Measurements from ENCODE around the gene FHIT.

The FHIT gene

DNA sequence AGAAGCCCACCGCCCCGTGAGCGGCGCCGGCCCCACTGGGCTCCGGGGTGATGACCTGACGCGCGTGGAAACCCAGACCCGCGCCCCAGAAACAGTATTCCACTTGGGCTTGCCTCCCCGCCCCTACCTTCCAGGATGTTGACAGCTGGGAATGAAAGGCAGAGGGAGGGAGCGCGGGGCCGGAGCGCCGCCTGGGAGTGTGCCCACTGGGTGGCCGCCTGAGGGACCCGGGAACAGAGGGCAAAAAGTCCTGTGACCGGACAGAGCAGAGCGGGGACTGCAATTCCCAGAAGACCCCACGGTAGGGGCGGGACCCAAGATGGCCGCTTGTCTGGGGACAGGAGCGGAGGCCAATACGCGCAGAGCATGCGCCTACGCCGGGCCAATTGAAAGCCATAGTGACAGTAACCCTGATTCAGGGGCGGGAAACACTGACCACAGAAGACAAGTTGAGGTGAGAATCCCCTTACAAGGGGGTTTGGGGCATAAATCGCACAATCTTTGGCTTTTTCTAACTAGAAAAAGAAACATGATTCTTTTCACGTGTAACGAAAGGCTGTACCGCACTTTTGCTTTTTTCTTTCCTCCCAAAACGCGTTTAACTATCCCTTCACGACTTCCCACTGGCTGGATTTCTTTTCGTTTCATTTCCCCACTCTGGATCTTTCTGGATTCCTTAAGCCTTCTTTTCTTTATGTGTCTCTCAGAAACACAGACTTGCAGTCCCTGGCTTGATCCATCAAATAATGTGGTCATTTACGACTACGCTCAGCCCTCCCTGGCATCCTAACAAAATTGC is at the start of gene FHIT:
TSS of gene FHIT (minus strand) at position 279 of the 799 bp plus-strand sequence.
- DNase-seq (ENCODE audit: low spot score) = peak; percentile 97

DNA sequence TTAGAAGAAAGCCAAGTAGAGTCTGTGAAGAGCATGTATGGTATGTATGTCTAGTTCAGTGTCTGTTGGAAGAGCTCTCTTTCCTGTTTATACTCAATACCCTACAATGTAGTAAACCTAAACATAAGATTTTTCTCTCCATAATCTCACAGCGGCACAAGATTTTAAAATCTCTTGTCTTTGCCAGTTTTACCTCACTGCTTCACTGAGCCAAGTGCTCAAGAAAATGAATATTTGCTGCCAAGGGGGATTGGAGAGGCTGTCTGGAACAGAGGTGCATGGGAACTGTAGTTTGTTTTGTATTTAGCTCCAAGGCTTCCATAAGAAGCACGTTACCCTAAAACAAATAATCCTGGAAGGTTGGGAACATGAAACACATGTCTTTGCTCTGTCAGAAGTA is 49.5 kb upstream of the FHIT start:
- no peak for DNase-seq (ENCODE audit: low spot score)

DNA sequence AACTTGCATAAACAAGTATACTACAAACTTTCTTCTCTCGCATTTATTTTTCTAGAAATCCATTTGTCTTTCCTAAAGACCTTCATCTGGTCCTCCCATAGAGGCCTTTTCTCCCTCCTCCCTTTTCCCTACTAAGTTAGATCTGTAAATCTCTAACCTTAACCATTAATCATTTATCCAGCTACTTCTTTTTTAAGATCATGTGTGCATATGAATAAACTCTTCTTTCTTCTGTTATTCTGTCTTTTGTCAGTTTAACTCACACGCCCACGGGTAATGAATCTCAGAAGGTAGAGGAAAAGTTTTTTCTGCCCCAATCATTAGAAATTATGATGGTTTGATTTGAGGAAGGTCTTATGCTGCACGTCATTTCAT is 48.7 kb upstream of the FHIT start:
- DNase-seq (ENCODE audit: low spot score) = no peak

DNA sequence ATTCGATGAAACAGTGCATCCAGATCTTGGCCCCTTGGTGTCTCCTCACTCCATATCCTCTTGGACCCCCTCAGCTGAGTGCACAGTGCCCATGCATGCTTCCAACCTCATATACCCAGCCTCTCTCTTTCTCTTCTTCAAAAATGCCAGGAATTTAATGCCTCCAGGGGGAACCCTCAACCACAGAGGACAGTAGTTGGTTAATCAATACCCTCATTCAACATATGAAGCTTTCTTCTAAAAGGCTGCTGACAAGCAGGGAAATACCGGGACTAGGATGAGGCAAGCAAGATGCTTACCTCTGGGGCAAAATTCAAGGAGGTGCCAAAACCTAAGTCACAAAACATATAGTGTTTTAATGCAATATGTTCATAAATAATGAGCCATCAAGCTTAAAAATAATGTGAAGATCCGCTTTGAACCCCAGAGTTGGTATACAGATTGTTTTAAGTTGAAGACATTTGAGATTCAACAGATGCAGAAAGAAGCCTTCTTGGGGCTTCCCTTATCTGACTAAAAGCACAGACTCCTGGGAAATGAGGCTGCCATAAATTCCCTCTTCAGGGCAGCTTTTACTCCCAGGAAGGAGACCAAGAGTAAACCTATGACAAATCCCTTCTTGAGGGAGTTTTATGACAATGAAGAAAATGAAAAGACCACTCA is 48.2 kb upstream of the FHIT start:
- no peak for DNase-seq (ENCODE audit: low spot score)

DNA sequence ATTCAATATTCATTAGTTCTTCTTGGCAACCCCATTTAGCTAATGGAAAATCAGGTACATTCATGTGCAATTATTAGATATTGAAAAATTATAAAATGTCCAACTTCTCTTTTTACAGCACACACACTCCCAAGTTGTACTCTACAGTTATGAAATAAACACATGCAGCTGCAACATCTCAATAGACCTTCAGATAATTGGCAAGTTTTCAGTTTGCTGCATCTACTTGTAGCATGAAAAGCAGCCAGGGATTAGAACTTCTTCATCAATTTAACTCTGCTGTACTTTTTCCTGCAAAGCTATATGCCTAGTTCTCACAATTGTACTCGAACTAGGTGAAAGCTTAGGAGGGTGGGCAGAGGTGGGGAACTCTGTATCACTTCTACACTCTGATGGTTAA is 46.6 kb upstream of the FHIT start:
- DNase-seq (ENCODE audit: low spot score) = no peak

DNA sequence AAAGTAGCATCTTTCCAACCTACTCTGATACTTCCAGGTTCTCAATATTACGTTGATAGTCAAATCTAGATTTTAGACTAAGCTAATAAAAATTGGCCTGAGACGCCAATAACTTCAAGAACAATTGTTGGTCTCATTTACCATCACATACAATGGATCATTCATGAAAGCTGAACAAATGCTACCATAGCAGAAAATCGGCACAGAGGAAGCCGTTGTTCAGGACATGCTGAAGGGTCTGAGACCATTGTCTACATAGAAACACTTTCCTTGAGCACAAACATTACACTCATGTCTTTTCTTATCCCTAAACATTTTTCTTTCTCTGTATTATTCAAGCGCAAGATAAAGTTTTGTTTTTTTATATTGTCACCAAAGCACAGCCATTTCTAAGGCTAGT is 37.2 kb upstream of the FHIT start:
- DNase-seq (ENCODE audit: low spot score) = peak; percentile 84

DNA sequence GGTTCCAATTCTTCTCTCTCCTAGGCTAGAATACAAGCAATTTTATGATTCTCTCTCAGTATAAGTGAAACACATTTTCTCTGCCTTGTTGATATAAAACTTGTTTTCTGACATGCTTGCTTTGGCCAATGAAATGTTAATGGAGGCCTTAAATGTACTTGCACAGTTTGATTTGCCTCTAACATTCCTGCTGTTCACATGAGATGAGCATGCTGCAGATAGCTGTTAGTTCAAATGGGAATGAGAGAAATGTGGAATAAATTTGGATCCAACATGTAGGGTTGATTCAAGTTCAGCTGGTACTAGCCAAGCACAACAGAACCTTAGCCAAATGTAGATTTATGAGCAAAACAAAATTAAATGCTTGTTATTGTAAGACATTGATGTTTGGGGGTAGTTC is 32.6 kb upstream of the FHIT start:
- no peak for DNase-seq (ENCODE audit: low spot score)

DNA sequence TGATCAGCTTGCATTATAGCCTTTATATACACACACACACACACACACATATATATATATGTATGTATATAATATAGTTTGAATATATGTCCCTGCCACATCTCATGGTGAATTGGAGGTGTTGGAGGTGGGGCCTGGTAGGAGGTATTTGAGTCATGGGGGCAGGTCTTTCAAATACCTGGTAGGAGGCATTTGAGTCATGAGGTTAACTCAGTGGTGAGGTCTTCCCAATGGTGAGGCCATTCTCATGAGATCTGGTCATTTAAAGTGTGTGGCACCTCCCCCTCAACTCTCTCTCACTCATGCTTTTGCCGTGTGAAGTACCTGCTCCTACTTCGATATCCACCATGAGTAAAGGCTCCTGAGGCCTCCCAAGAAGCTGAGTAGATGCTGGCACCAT is 27.5 kb upstream of the FHIT start:
- DNase-seq (ENCODE audit: low spot score) = no peak

- DNase-seq (ENCODE audit: low spot score) = no peak
Observed at GRCh38 chr3:61277411-61277810, 26.2 kb upstream of the FHIT start.

DNA sequence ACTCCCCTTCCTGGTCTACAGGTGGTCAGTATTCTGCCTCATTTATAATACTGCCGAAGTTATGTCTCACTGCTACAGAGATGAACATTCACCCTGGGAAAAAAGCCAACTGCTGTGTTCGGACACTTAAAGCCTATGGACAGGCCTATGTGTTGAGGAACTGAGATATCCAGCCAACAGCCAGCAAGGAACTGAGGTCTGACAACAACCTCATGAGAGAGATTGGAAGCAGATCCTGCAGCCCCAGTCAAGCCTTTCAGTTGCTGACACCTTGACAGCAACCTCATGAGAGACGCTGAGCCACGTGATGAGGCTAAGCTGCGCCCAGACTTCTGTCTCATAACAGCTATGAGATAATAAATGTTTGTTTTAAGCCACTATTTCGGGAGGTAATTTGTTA is 18.2 kb upstream of the FHIT start:
- no peak for DNase-seq (ENCODE audit: low spot score)

GRCh38 chr3:61268644-61269043 is 17.4 kb upstream of the FHIT start:
- no peak for DNase-seq (ENCODE audit: low spot score)

- no peak for DNase-seq (ENCODE audit: low spot score)
Observed at GRCh38 chr3:61264281-61264680, 13.0 kb upstream of the FHIT start.

GRCh38 chr3:61257148-61257547 is 5.9 kb upstream of the FHIT start:
- no peak for DNase-seq (ENCODE audit: low spot score)

GRCh38 chr3:61253756-61254155 is 2.5 kb upstream of the FHIT start:
- DNase-seq (ENCODE audit: low spot score) = no peak

DNA sequence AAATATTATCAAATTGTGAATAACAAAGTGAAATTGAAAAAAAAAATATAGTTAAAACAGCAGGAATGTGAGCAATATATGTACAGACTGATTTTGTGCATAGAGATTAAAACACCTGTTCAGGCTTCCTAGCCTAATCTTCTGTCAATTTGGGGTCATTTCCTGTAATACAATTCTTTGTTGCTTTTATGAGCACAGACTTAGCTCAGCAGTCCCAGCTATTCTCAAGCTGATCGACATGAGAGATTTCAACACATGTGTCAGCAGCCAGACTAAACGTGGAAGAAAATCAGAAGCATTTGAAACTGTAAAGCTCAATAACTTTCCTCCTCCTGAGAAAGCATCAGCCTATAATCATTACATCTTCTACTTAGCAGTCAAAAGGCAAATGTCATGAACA is 1.6 kb upstream of the FHIT start:
- DNase-seq (ENCODE audit: low spot score) = no peak

DNA sequence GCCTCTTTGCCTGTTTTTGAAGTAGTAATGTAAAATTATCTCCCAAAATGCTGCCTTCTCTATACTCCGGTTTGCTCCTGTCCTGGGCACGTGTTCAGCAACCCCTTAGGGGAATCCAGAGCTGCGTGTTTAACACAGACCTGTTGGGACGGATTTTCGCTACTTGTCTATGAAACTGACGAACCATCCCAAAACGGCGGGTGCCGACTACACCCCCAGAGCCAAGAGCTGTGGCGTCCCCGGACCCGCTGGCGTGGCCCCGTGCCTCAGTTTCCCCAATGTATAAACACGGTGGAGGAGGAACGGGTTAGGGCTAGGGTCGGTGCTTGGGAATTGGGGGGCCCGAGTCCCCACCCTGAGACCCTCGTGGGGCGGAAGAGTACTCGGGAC is 473 bp downstream of the FHIT start:
- peak; percentile 53 for DNase-seq (ENCODE audit: low spot score)

DNA sequence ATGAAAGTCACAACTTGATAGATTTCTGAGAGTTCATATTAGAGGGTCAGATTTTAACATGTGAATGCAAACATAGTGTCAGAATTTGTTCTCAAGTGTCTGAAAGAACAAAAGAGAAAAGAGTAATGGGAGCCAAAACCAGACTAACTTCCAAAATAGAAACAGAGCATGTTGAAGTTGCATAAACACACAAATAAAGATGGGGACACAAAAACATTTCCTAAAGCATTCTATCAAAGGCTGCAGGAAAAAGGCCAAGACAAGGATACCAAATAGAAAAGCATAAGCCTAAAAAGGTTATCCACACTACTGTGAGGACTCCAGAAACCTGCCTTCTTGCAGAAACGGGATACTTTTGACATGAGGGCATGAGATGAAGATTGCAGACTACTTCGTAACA is 2.8 kb downstream of the FHIT start:
- no peak for DNase-seq (ENCODE audit: low spot score)

DNA sequence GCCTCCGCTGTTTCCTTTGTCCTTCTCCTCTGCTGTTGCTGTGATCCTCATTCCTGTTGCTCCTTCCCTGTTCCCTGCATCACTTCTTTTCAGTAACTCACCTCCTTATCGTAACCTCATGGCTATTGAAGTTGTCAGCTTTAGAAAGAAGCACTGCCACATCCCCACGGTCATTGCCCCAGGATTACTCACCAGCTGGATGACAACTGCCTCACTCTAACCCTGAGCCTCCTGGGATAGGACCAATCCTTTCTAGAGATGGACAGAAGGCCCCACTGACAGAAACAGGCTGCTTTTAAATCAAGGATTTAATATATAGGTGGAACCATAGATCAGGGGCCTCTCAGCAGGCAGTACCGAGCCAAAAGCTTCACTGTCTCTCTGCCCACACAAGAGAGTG is 4.1 kb downstream of the FHIT start:
- no peak for DNase-seq (ENCODE audit: low spot score)

DNA sequence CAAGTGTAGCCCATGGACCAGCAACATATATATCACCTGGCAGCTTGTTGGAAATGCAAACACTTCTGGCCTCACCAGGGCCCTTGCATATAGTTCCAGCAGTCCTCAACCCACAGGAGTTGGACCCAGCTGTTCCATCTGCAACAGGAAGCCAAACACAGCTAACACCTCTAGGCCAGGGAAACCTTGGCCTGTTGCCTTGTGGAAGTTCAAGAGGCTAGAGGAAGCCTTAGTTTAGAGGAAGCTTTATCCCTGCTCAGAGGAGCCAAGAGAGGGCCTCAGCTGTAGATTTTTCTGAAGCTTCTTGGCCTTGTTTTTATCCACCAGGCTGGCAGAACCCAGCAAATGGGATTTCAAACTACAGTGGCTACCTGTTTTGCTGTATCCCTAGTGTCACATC is 11.4 kb downstream of the FHIT start:
- DNase-seq (ENCODE audit: low spot score) = no peak

GRCh38 chr3:61237858-61238257 is 13.4 kb downstream of the FHIT start:
- DNase-seq (ENCODE audit: low spot score) = no peak

DNA sequence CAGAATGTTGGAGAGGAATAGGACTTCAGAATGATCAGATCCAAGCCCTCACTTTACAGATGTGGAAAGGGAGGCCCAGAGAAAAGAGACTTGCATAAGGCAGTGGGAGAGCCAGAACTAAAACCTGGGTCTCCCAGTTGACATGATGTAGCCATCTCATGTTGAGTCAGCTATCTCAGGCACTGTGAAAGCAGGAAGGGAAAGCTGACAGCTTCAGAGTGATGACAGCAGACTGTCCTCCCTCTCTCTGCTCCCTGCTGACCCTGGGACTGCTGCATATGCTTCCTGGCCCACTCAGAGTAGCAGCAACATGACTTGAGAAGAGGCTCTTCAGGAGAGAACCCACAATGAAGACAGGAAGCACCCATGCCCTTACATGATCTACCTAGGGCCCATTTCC is 14.7 kb downstream of the FHIT start:
- DNase-seq (ENCODE audit: low spot score) = no peak

GRCh38 chr3:61233746-61234145 is 17.5 kb downstream of the FHIT start:
- no peak for DNase-seq (ENCODE audit: low spot score)

DNA sequence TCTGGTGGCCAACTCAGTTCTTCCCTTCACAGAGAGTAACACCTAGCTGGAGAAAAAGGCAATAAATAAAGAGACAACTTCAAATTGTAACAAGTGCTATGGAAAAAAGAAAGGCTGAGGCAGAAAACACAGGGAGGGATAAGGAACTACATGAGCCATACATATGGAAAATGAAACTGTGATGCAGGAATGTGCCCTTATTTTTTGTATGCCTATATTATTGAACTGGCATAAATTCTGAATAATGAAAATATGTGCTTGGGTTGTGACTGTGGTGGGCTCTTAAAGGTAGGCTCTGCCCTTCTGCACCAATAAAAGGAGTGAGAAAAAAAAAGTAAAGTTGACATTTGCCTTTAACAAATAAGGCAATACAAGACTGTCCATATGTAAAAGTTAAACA is 19.6 kb downstream of the FHIT start:
- no peak for DNase-seq (ENCODE audit: low spot score)

GRCh38 chr3:61227799-61228198 is 23.5 kb downstream of the FHIT start:
- no peak for DNase-seq (ENCODE audit: low spot score)
